ENCODE data around the gene EAF2.

Gene EAF2

DNA sequence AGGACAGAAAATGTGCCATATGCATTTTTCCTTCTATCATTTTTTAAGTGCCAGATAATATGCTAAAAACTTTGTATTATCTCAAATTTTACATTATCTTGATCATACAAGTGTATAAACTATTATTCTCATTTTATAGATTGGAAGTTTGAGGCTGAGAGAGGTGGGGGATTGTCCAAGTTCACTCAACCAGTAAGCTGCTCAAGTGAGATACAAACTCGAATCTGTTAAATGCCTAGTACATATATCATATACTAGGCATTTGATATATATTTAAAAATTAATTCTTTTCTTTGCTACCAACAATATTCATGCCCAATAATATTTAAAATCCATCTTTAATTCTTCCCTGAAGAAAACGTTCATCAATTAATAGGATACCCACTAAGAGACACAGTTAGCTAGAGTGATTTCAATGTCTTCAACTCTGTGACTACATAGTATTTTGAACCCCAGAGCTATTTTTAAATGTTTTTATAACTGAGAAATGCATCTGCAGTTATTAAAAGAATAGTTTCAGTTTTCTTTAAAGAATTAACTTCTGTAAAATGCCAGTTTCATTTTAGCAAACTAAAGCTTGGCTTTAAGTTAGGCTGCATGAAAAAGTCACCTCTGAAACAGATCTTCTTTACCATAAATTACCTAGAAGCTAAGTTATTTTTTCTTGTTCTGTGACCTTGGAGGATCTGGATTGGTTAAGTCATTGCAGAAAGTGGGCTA lies 40.6 kb upstream of the EAF2 start:
- peaks cover 48% of the 10 kb centered on the region for H3F3A ChIP-seq (ENCODE audit: control insufficient read depth, insufficient read depth)
- H3K27me3 ChIP-seq (ENCODE audit: control insufficient read depth, low read length) = no peaks in the 10 kb centered on the region
- TF ChIP-seq, protein P1, sequence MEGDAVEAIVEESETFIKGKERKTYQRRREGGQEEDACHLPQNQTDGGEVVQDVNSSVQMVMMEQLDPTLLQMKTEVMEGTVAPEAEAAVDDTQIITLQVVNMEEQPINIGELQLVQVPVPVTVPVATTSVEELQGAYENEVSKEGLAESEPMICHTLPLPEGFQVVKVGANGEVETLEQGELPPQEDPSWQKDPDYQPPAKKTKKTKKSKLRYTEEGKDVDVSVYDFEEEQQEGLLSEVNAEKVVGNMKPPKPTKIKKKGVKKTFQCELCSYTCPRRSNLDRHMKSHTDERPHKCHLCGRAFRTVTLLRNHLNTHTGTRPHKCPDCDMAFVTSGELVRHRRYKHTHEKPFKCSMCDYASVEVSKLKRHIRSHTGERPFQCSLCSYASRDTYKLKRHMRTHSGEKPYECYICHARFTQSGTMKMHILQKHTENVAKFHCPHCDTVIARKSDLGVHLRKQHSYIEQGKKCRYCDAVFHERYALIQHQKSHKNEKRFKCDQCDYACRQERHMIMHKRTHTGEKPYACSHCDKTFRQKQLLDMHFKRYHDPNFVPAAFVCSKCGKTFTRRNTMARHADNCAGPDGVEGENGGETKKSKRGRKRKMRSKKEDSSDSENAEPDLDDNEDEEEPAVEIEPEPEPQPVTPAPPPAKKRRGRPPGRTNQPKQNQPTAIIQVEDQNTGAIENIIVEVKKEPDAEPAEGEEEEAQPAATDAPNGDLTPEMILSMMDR (IDR thresholded peaks at IDR 0.05; ENCODE audit: low read depth, low read length, poor library complexity, severe bottlenecking) = no peak
- no peak for TF ChIP-seq EZH2phosphoT487 (IDR thresholded peaks at IDR 0.05; ENCODE audit: borderline replicate concordance, low read length)
- H3K4me1 ChIP-seq (ENCODE audit: control insufficient read depth, low read length) = peaks cover 71% of the 10 kb centered on the region
- peaks cover 30% of the 10 kb centered on the region for H3K79me2 ChIP-seq (ENCODE audit: control insufficient read depth, low read length)
- H3K4me3 ChIP-seq (ENCODE audit: low read length) = peak overlapping the region; percentile 65
- H4K20me1 ChIP-seq (ENCODE audit: control insufficient read depth, insufficient read depth, low read depth, low read length) = no peaks in the 10 kb centered on the region
- H3K36me3 ChIP-seq (ENCODE audit: control insufficient read depth, low read length) = peaks cover 86% of the 10 kb centered on the region
- H3K27ac ChIP-seq (ENCODE audit: low read depth, low read length) = peak overlapping the region; percentile 97
- peak overlapping the region; percentile 80 for H3K4me2 ChIP-seq (ENCODE audit: low read length)
- H3K9me2 ChIP-seq (replicated peaks; ENCODE audit: control insufficient read depth, low read length) = no peaks in the 10 kb centered on the region
- no peaks in the 10 kb centered on the region for H3K9me3 ChIP-seq (ENCODE audit: control insufficient read depth, insufficient read depth, low read length)

DNA sequence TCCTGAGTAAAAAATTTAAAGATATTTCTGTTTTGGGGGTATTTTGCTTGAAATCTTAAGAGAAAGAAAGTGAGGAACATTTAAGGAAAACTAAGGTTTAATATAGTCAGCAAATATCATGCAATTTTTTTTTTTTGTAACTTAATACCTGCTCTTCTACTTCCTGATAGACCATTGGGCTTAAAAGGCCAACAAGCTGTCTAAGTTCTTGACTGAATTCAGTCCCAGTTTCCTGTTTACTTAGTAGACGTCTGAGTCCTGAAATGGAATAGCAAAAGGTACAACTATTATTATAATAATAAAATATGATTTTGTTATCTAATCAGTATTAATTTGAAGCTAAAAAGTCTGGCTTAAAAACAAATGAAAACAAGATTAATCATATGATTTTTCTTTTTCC lies 38.0 kb upstream of the EAF2 start:
- H3K36me3 ChIP-seq (ENCODE audit: control insufficient read depth, low read length) = peaks cover 86% of the 10 kb centered on the region
- no peaks in the 10 kb centered on the region for H3K9me3 ChIP-seq (ENCODE audit: control insufficient read depth, insufficient read depth, low read length)
- TF ChIP-seq EZH2phosphoT487 (IDR thresholded peaks at IDR 0.05; ENCODE audit: borderline replicate concordance, low read length) = no peak
- TF ChIP-seq, protein P1 (IDR thresholded peaks at IDR 0.05; ENCODE audit: low read depth, low read length, poor library complexity, severe bottlenecking) = no peak

GRCh38 chr3:121800906-121801305 lies 34.1 kb upstream of the EAF2 start:
- H3K27me3 ChIP-seq (ENCODE audit: control insufficient read depth, low read length) = no peaks in the 10 kb centered on the region
- peaks cover 39% of the 10 kb centered on the region for H3F3A ChIP-seq (ENCODE audit: control insufficient read depth, insufficient read depth)
- H3K4me1 ChIP-seq (ENCODE audit: control insufficient read depth, low read length) = peaks cover 84% of the 10 kb centered on the region
- peak overlapping the region; percentile 24 for H3K27ac ChIP-seq (ENCODE audit: low read depth, low read length)
- TF ChIP-seq EZH2phosphoT487 (IDR thresholded peaks at IDR 0.05; ENCODE audit: borderline replicate concordance, low read length) = no peak
- TF ChIP-seq, protein P1 (IDR thresholded peaks at IDR 0.05; ENCODE audit: low read depth, low read length, poor library complexity, severe bottlenecking) = no peak
- H3K36me3 ChIP-seq (ENCODE audit: control insufficient read depth, low read length) = peaks cover 94% of the 10 kb centered on the region
- peaks cover 20% of the 10 kb centered on the region for H3K79me2 ChIP-seq (ENCODE audit: control insufficient read depth, low read length)
- H3K9me2 ChIP-seq (replicated peaks; ENCODE audit: control insufficient read depth, low read length) = no peaks in the 10 kb centered on the region
- H4K20me1 ChIP-seq (ENCODE audit: control insufficient read depth, insufficient read depth, low read depth, low read length) = no peaks in the 10 kb centered on the region
- no peak overlapping the region for H3K4me2 ChIP-seq (ENCODE audit: low read length)
- H3K9me3 ChIP-seq (ENCODE audit: control insufficient read depth, insufficient read depth, low read length) = no peaks in the 10 kb centered on the region
- H3K4me3 ChIP-seq (ENCODE audit: low read length) = no peak overlapping the region

More for the DNA sequence above, 38.0 kb upstream of the EAF2 start:
- H3K27me3 ChIP-seq (ENCODE audit: control insufficient read depth, low read length) = no peaks in the 10 kb centered on the region
- H3K9me2 ChIP-seq (replicated peaks; ENCODE audit: control insufficient read depth, low read length) = no peaks in the 10 kb centered on the region
- no peaks in the 10 kb centered on the region for H4K20me1 ChIP-seq (ENCODE audit: control insufficient read depth, insufficient read depth, low read depth, low read length)
- H3F3A ChIP-seq (ENCODE audit: control insufficient read depth, insufficient read depth) = peaks cover 61% of the 10 kb centered on the region
- peak overlapping the region; percentile 97 for H3K27ac ChIP-seq (ENCODE audit: low read depth, low read length)
- H3K79me2 ChIP-seq (ENCODE audit: control insufficient read depth, low read length) = peaks cover 35% of the 10 kb centered on the region
- H3K4me1 ChIP-seq (ENCODE audit: control insufficient read depth, low read length) = peaks cover 84% of the 10 kb centered on the region
- peak overlapping the region; percentile 80 for H3K4me2 ChIP-seq (ENCODE audit: low read length)
- peak overlapping the region; percentile 27 for H3K4me3 ChIP-seq (ENCODE audit: low read length)

Measured in DOHH2 (cell line).